ENCODE data around the gene RNF224. TPM values are rescaled to one million over a fixed set of nuclear protein-coding genes. Genes with fewer than 3 reads are reported as not detected.

RNF224 gene
- total RNA-seq, 1 experiment from 2014 or later = 1.2 TPM

DNA sequence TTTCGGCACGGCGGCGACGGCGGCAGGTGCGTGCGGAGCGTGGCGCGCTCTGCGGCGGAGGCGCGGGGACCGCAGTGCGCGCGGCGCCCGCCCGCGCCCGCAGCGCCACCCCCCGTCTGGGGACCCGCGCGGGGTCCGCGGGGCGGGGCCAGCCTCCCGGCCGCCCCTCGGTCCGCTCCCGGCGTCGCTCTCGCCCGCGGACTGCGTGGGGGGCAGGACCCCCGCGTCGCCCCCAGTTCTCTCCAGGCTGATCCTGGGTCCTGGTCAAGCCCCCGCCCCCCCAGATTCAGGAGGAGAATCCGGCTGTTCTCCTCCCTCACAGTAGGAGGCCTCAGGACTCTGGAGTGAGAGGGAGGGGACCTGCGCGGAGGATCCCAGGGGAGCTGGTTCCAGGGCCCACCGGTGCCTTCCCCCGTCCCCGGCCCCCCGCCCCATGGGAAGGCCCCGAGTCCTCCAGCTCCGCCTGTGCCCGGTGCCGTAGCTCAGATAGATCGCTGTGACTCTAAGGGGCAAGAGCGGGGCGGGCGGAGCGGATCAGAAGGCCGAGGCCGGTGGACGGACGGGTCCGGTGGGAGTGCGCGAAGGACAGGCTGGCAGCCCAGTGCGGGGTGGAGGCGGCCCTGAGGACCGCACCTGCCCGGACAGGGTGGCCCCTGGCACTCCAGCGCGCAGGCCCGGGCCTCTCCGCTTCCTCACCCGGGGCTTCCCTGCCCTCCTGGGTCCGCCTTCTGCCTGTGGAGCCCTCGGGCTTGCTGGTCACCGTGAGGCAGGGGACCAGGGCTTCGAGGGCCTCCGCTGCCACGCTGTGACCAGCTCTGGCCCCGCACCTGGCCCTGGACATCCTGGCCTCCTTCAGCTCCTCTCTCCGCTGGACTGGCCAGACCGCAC is 4.9 kb upstream of the RNF224 start, which contains the start of gene RNF208:
RNF208 (minus strand) TSS at position 51 of the 888 bp plus-strand sequence. CDS start 1,028 bp downstream, outside the sequence.
- H3K9me2 ChIP-seq (replicated peaks; ENCODE audit: low read length) = no peaks in the 10 kb centered on the region
- H3K27ac ChIP-seq (ENCODE audit: low read length) = peak within 1 kb of the TSS; percentile 34; the same call in 1 of the 2 replicates
- BruUV-seq (replicated peaks) = TSS peak; percentile 33
- H3F3A ChIP-seq (ENCODE audit: low read length, unreplicated experiment) = peaks cover 2% of the 10 kb centered on the region
- ATAC-seq (no peak), DNase-seq (no peak)
- no peak within 1 kb of the TSS for H2AFZ ChIP-seq (ENCODE audit: low read length)
- peak within 1 kb of the TSS; percentile 88 for H3K4me3 ChIP-seq (ENCODE audit: low read length)
- H3K79me2 ChIP-seq (ENCODE audit: low read length) = peaks cover 19% of the 10 kb centered on the region
- POLR2A ChIA-PET (ENCODE audit: unreplicated experiment) = interaction anchor here (0.6 kb wide), 1 partner anchor 503 kb away, joined by 3 read pairs; no protein-coding TSS in a partner anchor
- H3K27me3 ChIP-seq (ENCODE audit: low read length) = no peaks in the 10 kb centered on the region
- intact Hi-C loops (cut with micrococcal nuclease) = no loop called here
- CTCF ChIA-PET = no interaction called here
- H4K20me1 ChIP-seq (ENCODE audit: low read length) = no peaks in the 10 kb centered on the region
- peak within 1 kb of the TSS; percentile 93 for H3K4me2 ChIP-seq (ENCODE audit: low read length)
- H3K9ac ChIP-seq (ENCODE audit: low read length) = peak within 1 kb of the TSS; percentile 41
- H3K9me3 ChIP-seq (ENCODE audit: low read length) = no peaks in the 10 kb centered on the region
- no peaks in the 10 kb centered on the region for H3K36me3 ChIP-seq (ENCODE audit: low read depth, low read length)
- TF ChIP-seq EZH2 (IDR thresholded peaks at IDR 0.05; ENCODE audit: low read length, unreplicated experiment) = no peak
- no peak for TF ChIP-seq EZH2phosphoT487 (IDR thresholded peaks at IDR 0.05; ENCODE audit: borderline replicate concordance, low read length)
- TF ChIP-seq, protein P1, sequence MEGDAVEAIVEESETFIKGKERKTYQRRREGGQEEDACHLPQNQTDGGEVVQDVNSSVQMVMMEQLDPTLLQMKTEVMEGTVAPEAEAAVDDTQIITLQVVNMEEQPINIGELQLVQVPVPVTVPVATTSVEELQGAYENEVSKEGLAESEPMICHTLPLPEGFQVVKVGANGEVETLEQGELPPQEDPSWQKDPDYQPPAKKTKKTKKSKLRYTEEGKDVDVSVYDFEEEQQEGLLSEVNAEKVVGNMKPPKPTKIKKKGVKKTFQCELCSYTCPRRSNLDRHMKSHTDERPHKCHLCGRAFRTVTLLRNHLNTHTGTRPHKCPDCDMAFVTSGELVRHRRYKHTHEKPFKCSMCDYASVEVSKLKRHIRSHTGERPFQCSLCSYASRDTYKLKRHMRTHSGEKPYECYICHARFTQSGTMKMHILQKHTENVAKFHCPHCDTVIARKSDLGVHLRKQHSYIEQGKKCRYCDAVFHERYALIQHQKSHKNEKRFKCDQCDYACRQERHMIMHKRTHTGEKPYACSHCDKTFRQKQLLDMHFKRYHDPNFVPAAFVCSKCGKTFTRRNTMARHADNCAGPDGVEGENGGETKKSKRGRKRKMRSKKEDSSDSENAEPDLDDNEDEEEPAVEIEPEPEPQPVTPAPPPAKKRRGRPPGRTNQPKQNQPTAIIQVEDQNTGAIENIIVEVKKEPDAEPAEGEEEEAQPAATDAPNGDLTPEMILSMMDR (conservative IDR thresholded peaks at IDR 0.05; ENCODE audit: low read depth, low read length) = no peak
- peaks cover 51% of the 10 kb centered on the region for H3K4me1 ChIP-seq (ENCODE audit: insufficient read depth, low read length)

DNA sequence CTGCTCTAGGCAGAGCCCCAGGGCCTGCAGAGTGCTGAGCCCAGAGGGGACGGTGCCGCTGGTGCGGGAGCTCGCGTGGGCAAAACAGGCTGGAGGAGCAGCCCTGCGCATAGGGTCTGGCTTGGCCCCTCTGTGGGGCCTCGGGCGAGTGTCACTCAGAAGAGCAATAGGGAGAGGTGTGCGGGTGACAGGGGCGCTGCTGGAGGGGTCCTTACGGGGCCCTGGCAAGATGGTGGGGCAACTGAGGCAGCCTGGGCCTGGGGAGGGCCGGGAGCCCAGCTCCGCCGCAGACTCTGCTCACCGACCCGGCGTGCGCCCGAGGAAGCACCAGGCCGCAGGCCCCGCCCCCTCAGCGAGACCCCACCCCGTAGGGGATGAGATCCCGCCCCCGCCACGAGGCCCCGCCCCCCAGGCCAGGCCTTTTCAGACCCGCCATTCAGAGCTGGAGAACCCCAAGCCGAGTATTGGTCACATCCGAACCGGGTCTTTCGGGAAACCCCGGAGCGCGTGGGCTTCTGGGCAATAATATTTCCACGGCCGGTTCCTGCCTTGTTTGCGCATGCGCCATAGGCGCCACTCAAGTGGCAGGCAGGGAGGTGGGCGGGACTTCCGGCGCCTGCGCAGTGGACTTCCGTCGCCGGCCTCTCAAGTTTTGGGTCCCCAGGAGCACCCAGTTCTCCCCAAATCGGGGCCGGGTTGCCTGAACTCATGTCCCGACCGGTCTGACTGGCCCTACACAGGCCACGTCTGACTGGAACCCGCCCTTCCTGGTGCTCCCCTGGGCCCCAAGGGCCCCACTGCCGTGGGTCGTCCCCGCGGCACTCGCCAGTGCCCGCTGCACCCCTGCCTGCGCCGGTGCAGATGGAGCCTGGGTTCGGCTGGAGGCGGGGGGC is 4.0 kb upstream of the RNF224 start:
- Histone ChIP-seq H3K4me2 (ENCODE audit: low read length) (peak overlapping the region; percentile 99), H3K27ac (ENCODE audit: low read length) (peak overlapping the region; percentile 81), H2AFZ (ENCODE audit: low read length) (peak overlapping the region; percentile 69), H4K20me1 (ENCODE audit: low read length) (no peaks in the 10 kb centered on the region), H3K36me3 (ENCODE audit: low read depth, low read length) (no peaks in the 10 kb centered on the region), H3F3A (ENCODE audit: low read length, unreplicated experiment) (peaks cover 2% of the 10 kb centered on the region), H3K9me3 (ENCODE audit: low read length) (no peaks in the 10 kb centered on the region), H3K9me2 (replicated peaks; ENCODE audit: low read length) (no peaks in the 10 kb centered on the region), H3K4me1 (ENCODE audit: insufficient read depth, low read length) (peaks cover 47% of the 10 kb centered on the region), H3K4me3 (ENCODE audit: low read length) (peak overlapping the region; percentile 88), H3K27me3 (ENCODE audit: low read length) (no peaks in the 10 kb centered on the region), H3K9ac (ENCODE audit: low read length) (peak overlapping the region; percentile 97), H3K79me2 (ENCODE audit: low read length) (peaks cover 19% of the 10 kb centered on the region)
- ChIA-PET POLR2A (ENCODE audit: unreplicated experiment) (interaction anchor here (0.6 to 0.8 kb wide), 3 partner anchors 19 to 504 kb away, joined by 3 to 32 read pairs (median 5); no protein-coding TSS in a partner anchor), CTCF (interaction anchor here (0.5 to 1.3 kb wide), 3 partner anchors 11 to 54 kb away, joined by 3 to 11 read pairs (median 4); partner anchors contain the start of gene TOR4A)
- no TSS peak for BruUV-seq (replicated peaks)
- DNase-seq = peak; percentile 97
- TF ChIP-seq, protein P1 (conservative IDR thresholded peaks at IDR 0.05; ENCODE audit: low read depth, low read length) = no peak
- no peak for TF ChIP-seq EZH2phosphoT487 (IDR thresholded peaks at IDR 0.05; ENCODE audit: borderline replicate concordance, low read length)
- no peak for TF ChIP-seq EZH2 (IDR thresholded peaks at IDR 0.05; ENCODE audit: low read length, unreplicated experiment)
- peak; percentile 33 for ATAC-seq
- intact Hi-C loops (cut with micrococcal nuclease) = no loop called here

Data from PC-3 (cell line).